Ramos (cell line): ENCODE data around the gene EVC2.

Experiments used
- in situ Hi-C: fragments of 300-500 bp; cut with MboI; formaldehyde crosslinking; loops from one replicate; pipeline ENCODE4 v1.14.3; 2022; ENCODE audit warnings: low sequenced_read_pairs; ENCODE audit not compliant: unreplicated experiment

EVC2 gene

GRCh38 chr4:5526080-5526846 is 182.1 kb downstream of the EVC2 start:
- in situ Hi-C loops: no loop called here

GRCh38 chr4:5524446-5525299 is 183.7 kb downstream of the EVC2 start:
- in situ Hi-C loops: no loop called here

DNA sequence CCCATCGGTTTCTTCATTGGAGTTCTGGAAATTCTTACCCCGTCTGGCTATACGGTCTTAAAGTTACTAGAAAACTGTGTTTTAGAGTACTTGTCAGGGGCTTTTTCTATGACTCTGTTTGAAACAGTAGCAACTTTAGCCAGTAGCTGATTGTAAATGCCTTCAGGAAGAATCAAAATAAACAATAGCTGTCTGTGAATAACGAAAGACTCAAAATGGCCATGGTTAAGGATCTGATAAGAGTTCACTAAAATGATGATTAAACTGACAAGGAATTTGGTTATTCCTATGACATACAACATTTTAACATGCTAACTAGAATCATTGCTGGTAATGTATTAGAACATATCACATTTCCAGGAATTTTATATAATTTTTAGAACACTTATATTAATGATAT is 191.0 kb downstream of the EVC2 start:
- in situ Hi-C loops: no loop called here

GRCh38 chr4:5515646-5516045 is 192.7 kb downstream of the EVC2 start:
- in situ Hi-C loops: no loop called here
